ENCODE measurements around the gene MTF2. TPM values are rescaled to one million over a fixed set of nuclear protein-coding genes. Genes with fewer than 3 reads are reported as not detected.

The MTF2 gene
- total RNA-seq, 1 experiment from 2014 or later: 110 TPM

DNA sequence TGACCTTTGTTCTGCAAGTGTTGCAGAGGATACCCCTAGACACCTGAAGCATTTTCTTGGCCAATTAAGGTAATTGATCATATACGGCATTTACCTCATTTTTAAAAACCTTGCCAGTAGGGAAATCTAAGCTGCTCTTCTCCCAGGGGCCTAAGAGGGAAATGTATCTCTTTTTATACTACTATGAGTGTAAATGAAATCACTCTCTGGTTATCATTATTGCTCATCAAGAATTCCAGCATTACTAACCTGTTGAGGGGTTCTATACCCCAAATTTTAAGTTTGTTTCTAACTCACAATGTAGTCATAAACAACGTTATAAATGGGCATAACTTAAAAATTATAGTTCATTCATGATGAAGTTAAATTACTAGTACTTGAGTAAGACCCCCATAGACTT is 73.8 kb downstream of the MTF2 start:
- H2BK20ac ChIP-seq (ENCODE audit: low read depth, low read length, poor library complexity, severe bottlenecking): no peak overlapping the region
- peaks cover 3 to 22% (median 5%) of the 10 kb centered on the region in 3 experiments; a peak in 4 of 7 replicates for H3K36me3 Mint-ChIP-seq (ENCODE audit: insufficient read depth in 1 of 3, low read depth in 3 of 3)
- TF ChIP-seq, protein P1, sequence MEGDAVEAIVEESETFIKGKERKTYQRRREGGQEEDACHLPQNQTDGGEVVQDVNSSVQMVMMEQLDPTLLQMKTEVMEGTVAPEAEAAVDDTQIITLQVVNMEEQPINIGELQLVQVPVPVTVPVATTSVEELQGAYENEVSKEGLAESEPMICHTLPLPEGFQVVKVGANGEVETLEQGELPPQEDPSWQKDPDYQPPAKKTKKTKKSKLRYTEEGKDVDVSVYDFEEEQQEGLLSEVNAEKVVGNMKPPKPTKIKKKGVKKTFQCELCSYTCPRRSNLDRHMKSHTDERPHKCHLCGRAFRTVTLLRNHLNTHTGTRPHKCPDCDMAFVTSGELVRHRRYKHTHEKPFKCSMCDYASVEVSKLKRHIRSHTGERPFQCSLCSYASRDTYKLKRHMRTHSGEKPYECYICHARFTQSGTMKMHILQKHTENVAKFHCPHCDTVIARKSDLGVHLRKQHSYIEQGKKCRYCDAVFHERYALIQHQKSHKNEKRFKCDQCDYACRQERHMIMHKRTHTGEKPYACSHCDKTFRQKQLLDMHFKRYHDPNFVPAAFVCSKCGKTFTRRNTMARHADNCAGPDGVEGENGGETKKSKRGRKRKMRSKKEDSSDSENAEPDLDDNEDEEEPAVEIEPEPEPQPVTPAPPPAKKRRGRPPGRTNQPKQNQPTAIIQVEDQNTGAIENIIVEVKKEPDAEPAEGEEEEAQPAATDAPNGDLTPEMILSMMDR (conservative IDR thresholded peaks at IDR 0.05): no peak
- H3K9ac ChIP-seq (ENCODE audit: extremely low read depth, insufficient read length, low read length): no peak overlapping the region
- H3K23me2 ChIP-seq (ENCODE audit: insufficient read length, low read depth, low read length, poor library complexity, severe bottlenecking): no peaks in the 10 kb centered on the region
- no peaks in the 10 kb centered on the region for H3K4me1 ChIP-seq (ENCODE audit: insufficient read depth, low read length)
- no peak overlapping the region for H3K4me2 ChIP-seq (ENCODE audit: insufficient read depth, insufficient read length, low read length)
- no peaks in the 10 kb centered on the region for H3K27me3 ChIP-seq (ENCODE audit: insufficient read depth, low read length)
- H4K8ac ChIP-seq (replicated peaks; ENCODE audit: insufficient read length, low read depth, low read length): no peak overlapping the region
- no peak overlapping the region for H4K91ac ChIP-seq (ENCODE audit: insufficient read length, low read depth, low read length)
- H3K27ac Mint-ChIP-seq: no peak overlapping the region
- no peaks in the 10 kb centered on the region for H3K9me3 ChIP-seq (ENCODE audit: control insufficient read depth, low read depth, low read length)
- H3T11ph ChIP-seq (ENCODE audit: low read length): no peak overlapping the region
- DNase-seq: no peak
- H3K56ac ChIP-seq (ENCODE audit: insufficient read length, low read depth, low read length): no peak overlapping the region
- no peak overlapping the region for H2AK5ac ChIP-seq (ENCODE audit: insufficient read length, low read length)
- H3K79me1 ChIP-seq (ENCODE audit: insufficient read depth, low read depth, low read length, poor library complexity, severe bottlenecking): no peaks in the 10 kb centered on the region
- peaks cover 12% of the 10 kb centered on the region in 2 experiments for H3K4me1 Mint-ChIP-seq
- no peak overlapping the region for H3K18ac ChIP-seq (ENCODE audit: insufficient read length, low read depth, low read length)
- no peak overlapping the region for H2BK120ac ChIP-seq (ENCODE audit: low read depth, low read length, poor library complexity, severe bottlenecking)
- H3K9me3 Mint-ChIP-seq: no peaks in the 10 kb centered on the region
- H3K4ac ChIP-seq (ENCODE audit: low read depth, low read length): no peak overlapping the region
- H4K5ac ChIP-seq (ENCODE audit: insufficient read length, low read depth, low read length): no peak overlapping the region
- no peak overlapping the region for H3K4me3 Mint-ChIP-seq
- H3K79me2 ChIP-seq (ENCODE audit: insufficient read depth, low read length): peaks cover 3% of the 10 kb centered on the region; the same call in 1 of the 2 replicates
- H3K14ac ChIP-seq (ENCODE audit: insufficient read depth, low read length): no peak overlapping the region
- H2BK15ac ChIP-seq (ENCODE audit: low read depth, low read length): no peak overlapping the region
- H4K20me1 ChIP-seq (ENCODE audit: control insufficient read depth, insufficient read depth, insufficient read length): no peaks in the 10 kb centered on the region
- no CpG with 5 or more reads among the region's 2 CpGs for WGBS (ENCODE audit: extremely low coverage, insufficient read length, low lambda C conversion rate)
- no peaks in the 10 kb centered on the region for H3K27me3 Mint-ChIP-seq (ENCODE audit: low read depth)
- H3K27ac ChIP-seq (ENCODE audit: insufficient read length, low read depth, low read length): no peak overlapping the region
- no peak overlapping the region for H2BK5ac ChIP-seq (ENCODE audit: insufficient read length, low read length)
- no peak overlapping the region for H3K23ac ChIP-seq (ENCODE audit: insufficient read length, low read depth, low read length)
- H2BK12ac ChIP-seq (ENCODE audit: insufficient read length, low read depth, low read length): no peak overlapping the region
- H2AFZ ChIP-seq (ENCODE audit: low read length): no peak overlapping the region
